HG02852 (cell line): ENCODE measurements around the gene FXYD5.
"Not testable (repeated sequence)": the region's sequence is repeated elsewhere in the genome, so short reads cannot be mapped to it uniquely, and the experiment has no call there.

ENCODE experiments used
- ATAC-seq: cut with Tn5 transposase; IDR thresholded peaks from one replicate; pipeline ENCODE4 v1.9.1; 2021; ENCODE audit warnings: mild to moderate bottlenecking, moderate library complexity; ENCODE audit not compliant: unreplicated experiment

The FXYD5 gene

DNA sequence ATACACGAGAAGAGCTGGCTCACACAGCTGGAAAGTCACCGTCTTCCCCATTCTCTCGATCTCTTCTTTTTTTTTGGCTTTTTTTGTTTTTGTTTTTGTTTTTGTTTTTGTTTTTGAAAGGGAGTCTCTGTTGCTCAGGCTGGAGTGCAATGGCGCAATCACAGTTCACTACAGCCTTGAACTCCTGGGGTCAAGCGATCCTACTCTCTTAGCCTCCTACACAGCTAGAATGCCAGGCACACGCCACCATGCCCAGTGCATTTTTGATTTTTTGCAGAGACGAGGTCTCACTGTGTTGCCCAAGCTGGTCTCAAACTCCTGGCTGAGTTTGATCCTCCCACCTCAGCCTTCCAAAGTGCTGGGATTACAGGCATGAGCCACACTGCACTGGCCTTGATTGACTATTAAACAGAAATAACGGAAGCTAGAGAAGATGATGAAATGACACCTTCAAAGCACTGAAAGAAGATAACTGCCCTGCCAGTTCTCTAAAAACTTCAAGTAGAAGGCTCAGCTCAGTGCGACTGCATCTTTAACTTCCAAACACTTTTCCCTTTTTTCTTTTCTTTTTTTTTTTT lies 34.9 kb upstream of the FXYD5 start:
- ATAC-seq: no peak

DNA sequence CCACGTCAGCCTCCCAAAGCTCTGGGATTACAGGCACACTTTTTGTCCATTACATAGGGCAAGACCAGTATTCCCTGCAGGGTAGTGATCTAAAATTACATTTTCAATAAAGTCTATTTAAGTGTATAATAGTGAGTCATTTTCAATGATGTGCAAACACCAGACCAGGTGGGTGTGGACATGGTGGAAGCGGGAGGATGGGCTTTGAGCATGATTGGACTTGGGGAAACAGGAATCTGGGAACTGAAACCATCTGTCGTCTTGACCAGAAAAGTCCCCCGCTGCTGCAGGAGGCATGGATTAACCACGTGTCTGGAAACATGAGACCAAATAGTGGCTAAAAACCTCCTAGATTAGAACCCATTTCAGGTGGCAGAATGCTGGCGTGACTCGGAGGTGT lies 34.0 kb upstream of the FXYD5 start:
- no peak for ATAC-seq

DNA sequence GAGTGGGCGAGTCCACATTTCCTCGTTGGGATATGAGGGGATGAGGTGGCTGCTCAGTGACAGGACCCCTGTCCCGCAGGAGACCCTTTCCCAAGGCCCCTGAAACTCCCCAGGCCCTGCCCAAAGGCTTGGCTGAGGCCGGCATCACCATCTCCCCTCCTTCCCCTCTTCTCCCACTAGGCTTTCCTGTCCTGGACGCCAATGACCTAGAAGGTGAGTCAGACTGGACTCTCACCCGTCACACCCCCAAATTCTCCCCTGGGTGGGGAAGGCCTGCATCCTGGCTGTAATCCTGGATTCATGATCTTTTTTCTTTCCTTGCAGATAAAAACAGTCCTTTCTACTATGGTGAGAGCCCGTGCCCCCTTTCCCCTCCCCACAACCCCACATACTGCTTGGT lies 33.6 kb upstream of the FXYD5 start:
- ATAC-seq: no peak

DNA sequence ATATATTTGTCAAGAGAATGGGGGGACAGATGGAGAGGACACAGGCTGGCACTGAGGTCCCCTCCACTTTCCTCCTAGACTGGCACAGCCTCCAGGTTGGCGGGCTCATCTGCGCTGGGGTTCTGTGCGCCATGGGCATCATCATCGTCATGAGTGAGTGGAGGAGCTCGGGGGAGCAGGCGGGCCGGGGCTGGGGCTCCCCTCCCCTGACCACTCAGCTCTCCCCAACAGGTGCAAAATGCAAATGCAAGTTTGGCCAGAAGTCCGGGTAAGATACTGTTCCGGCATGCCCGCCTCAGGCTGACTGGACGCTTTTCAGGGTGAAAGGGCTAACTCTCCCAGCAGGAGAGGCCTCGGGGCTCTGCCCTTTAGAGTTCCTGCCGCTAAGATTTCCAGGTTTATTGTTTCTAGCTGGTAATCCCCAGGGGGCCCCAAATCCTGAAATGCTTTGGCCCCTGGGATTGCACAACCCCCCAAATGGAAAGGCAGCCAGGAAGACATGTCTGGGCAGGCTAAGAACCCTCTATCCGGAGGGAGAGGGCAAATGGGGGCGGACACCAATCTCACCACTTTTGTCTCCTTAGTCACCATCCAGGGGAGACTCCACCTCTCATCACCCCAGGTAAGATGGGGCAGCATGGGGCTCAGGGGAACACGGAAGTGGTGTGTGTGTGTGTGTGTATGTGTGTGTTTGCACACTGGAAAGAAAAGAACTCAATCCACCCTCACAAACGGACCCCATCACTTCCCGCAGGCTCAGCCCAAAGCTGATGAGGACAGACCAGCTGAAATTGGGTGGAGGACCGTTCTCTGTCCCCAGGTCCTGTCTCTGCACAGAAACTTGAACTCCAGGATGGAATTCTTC lies 31.6 kb upstream of the FXYD5 start:
- ATAC-seq: no peak

DNA sequence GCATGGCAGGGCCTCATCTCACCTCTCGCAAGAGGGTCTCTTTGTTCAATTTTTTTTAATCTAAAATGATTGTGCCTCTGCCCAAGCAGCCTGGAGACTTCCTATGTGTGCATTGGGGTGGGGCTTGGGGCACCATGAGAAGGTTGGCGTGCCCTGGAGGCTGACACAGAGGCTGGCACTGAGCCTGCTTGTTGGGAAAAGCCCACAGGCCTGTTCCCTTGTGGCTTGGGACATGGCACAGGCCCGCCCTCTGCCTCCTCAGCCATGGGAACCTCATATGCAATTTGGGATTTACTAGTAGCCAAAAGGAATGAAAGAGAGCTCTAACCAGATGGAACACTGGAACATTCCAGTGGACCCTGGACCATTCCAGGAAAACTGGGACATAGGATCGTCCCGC lies 31.0 kb upstream of the FXYD5 start:
- no peak for ATAC-seq

DNA sequence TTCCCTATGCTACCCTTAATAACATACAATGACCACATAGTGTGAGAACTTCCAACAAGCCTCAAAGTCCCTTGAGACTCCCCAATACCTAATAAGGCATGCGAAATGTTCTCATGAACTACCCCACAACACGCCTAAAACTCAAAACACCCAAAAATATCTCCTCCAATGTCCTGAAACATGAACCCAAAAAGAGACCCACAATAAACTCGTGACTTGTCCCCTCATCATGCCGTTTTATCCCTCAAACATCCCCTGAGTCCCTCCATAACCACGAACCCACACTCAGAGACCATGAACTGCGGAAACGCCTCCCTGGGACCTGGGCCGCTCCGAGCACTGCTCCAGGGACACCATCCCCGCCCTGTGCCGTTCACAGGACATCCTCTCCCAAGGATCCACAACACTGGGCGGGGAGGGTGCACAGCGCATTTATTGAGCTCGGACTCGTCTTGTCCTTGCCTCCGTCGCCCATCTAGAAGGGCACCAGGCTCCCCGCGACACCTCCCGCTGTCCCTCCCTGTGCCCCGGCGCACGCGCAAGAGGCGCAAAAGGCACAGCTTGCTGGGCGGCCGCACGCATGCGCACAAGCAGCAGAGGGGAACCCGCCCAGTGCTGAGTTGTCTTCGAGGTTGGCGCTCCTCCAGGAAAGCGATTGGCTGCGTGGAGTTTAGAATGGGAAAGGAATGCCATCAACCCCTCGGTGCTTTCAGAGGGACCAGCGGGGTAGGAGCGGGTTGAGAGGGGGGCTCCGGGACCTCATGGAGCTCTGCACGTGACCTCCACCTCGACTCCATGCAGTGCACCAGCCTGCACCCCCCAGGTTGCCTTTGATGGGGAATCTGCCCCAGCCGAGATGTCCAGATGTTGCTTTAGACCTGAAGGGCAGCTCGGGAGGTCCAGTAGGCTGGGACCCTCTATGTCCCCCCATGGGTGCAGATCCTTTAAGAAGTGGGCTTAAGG lies 30.2 kb upstream of the FXYD5 start:
- no peak for ATAC-seq

DNA sequence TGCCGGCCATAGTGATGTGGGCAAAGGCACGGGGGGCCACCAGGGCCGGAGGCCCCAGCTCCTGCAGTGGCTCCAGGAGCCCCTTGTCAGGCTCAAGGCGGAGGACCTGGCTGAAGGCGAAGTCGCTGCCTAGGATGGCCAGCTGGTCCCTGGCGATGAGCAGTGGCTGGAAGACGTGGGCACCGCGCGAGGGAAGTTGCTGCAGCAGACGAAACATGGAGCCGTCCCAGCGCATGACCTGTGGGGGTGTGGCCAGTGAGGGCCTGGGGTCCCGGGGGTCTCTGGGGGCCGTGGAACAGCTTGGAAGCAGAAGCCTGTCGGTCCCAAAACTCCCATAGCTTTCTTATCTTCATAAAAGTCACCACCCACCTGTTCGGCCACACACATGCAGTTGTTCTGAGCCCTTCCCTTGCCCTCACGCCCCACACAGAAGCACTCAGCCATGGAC lies 29.2 kb upstream of the FXYD5 start:
- no peak for ATAC-seq

DNA sequence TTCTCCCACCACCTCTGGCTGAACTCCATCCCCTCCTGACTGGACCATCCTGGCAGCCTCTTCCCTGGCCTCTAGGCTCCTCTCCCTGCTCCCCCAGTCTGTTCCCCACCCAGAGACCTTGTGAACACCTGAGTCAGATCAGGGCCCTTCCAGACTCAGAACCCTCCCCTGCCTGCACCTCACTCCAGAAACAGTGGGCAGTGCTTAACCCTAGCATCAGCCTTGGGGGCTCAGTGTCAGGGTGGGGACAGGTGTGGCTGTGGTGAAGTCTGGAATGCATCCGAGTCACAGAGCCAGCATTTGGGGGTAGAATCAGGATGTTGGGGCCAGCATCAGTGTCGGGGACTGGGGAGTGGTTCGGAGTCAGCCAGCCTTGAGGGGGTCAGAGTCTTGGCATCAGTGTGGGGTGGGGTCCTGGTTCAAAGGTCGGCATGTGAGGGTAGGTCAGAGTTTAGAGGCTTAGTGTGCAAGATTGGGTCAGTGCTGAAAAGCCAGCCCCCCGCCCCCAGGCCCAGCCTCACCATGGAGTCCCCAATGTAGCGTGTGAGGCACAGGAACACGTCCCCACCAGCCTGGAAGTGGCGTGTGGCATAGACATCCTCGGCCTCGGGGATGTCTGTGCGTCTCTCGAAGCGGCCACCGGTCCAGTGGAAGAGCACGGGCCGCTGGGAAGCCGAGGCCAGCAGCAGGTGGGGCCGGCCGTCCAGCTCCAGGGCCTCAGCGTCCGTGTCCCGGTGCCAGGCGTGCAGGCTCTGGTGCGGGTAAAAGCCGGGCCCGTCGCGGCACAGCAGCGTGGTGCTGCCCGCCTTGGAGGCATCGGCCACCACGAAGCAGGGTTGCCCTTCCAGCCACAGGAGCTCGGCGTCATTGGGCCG lies 28.5 kb upstream of the FXYD5 start:
- no peak for ATAC-seq

DNA sequence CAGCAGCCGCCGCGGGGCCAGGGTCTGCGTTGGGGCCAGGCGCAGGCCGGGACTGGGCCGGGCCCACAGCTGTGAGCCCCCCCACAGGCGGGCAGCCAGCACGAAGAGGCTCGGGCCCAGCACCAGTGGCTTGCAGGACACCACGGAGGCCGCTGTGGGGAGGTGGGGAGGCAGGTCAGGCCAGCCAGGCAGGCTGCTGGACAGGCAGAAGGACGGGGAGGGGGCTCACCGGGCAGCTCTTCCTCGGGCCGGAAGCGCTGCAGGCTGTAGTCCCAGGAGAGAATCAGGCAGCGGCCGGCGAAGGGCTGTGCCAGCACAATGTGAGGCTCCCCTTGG lies 27.9 kb upstream of the FXYD5 start:
- no peak for ATAC-seq

DNA sequence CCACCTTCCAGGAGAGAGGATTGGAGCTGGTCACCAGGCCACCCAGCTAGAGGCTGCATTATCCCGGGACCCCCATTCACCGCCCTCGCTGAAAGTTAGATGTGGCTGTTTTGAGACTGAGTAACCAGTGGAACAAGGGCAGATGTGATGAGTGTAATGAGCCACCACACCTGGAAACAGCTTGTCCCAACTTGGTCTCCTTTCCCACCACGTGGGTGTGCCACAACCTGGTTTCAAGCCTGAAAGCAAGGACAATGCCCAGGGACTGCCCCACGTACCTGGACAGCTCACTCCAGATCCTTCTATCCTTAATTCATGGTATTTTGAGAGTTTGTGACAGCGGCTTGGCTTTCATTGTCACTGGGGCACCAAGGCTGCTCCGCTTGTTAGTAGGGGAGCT lies 26.7 kb upstream of the FXYD5 start:
- ATAC-seq: no peak

DNA sequence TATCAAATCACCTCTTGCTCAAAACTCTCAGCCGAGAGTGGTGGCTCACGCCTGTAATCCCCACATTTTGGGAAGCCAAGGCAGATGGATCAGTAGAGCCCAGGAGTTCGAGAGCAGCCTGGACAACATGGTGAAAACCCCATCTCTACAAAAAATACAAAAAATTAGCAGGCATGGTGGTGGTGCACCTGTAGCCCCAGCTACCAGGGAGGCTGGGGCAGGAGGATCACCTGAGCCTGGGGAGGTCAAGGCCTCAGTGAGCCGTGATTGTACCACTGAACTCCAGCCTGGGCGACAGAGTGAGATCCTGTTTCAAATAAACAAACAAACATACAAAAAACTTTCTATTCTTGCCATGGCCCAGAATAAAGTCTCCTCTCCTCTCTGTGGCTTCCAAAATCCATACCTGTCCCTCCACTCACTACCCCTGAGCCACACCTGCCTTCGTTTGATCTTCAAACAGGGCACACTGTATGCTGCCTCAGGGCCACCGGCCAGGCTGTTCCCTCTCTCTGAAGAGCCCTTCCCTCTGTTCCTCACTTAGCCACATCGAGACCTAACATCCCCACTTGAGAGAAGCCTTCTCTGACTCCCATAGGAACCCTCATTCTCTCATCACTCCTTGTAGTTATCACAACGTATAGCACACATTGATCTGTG lies 26.0 kb upstream of the FXYD5 start:
- no peak for ATAC-seq

DNA sequence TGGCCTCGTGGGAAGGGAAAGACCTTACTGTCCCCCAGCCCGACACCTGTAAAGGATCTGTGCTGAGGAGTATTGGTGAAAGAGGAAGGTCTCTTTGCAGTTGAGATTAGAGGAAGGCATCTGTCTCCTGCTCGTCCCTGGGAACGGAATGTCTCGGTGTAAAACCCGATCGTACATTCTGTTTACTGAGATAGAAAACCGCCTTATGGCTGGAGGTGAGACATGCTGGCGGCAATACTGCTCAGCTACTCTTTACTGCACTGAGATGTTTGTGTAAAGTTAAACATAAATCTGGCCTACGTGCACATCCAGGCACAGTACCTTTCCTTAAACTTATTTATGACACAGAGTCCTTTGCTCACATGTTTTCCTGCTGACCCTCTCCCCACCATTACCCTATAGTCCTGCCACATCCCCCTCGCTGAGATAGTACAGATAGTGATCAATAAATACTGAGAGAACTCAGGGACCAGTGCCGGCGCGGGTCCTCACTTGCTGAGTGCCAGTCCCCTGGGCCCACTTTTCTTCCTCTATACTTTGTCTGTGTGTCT lies 24.7 kb upstream of the FXYD5 start:
- not testable (repeated sequence) for ATAC-seq

DNA sequence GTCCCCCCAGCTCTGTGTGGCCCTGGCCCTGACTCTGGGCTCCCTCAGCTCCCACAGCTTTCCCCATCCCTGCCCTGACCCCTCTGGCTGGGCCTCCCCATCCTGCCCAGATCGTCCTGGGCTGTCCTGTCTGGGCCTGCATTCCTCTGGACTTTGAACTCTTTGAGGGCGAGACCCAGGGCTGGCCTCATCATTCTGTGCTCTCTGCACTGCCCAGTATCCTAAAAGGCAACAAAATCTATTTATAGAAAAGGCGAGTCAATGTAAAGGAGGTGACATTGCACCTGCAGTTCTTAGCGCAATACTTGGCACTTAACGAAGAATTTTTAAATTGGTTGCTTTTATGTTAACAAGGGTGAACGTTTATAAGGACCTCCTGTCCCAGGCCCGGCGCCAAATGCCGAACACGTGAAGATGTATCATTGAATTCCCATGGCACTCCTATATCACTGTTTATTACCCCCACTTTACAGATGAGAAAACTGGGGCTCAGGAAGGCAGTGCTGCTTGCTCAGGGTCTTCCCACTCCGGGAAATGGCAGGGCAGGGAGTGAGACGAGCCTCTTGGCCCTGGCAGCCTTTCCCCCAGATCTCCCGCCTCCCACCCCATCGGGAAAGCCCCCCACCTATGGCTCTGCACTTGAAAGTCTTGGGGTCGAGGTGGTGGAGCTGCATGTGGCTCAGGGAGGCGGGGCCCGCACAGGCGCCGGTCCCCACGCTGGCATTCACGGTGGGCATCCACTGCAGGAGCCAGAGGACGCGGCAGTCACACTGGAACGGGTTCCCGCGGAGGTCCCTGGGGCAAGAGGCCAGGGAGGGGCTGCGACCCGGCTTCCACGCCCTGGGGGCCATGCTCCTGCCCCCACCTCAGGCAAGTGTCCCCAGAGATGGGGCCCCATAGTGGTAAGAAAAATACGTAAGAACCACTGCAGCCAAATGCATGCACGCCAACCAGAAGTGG lies 23.5 kb upstream of the FXYD5 start:
- no peak for ATAC-seq

DNA sequence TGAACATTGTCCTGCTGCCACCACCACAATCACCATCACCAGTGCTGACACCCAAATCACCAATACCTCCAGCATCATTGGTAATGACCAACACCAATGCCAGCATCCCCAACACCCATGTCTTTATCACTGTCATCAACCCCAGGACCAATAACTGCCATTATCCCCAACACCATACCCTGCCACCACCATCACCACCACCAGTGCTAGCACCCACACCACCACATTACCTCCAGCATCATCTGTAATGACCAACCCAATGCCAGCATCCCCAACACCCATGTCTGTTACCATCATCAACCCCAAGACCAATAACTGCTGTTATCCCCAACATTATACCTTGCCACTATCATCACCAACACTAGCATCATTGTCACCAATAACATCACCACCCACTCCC lies 22.3 kb upstream of the FXYD5 start:
- ATAC-seq: no peak

DNA sequence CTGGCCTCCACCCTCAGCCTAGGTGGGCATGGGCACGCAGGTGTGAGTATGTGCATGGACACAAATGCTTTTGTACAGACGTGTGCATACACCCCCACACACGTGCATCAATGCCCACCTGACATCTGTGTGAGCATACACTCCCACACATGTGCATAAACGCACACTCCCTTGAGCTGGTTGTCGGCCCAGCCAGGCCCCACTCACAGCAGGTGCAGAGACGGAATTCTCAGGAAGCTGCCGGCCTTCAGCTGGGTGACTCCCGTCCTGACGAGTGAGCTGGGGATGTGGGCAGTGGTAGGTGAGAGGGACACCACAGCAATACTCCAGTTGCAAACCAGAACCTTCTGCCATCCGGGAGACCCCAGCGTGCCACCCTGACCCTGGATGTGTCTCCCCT lies 20.7 kb upstream of the FXYD5 start:
- no peak for ATAC-seq

DNA sequence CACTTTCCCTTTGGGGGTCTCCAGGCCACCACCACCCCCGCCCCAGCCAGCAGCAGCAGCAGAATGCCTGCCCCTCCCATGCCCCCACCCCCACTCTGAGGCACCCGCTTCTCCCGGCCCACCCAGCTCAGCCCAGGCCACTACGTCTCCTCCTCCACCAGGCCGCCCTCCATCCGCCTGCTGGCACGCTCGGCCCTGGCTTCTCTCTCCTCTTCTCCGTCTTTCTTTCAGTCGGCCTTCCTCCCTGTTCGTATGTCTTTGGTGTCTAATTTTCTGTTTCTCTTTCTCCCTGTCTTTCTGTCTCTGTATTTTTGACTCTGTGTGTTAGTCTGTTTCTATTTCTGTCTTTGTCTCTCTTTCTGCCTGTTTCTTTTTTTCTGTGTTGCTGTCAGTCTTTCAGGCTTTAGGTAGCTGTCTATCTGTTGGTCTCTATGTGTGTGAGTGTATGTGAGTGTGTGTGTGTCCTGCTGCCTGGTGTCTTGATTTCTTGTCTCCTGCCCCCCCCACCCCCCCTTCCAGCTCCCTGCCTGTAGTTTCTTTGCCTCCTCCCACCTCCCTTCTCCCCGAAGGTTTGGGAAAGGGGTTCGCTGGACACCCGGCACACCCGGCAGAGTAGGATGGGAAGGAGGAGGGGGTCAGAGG lies 19.8 kb upstream of the FXYD5 start, which contains the start of gene LGI4:
TSS of gene LGI4 (minus strand) at position 459 of the 642 bp plus-strand sequence. CDS start at position 80, 379 bp downstream.
- no peak for ATAC-seq

DNA sequence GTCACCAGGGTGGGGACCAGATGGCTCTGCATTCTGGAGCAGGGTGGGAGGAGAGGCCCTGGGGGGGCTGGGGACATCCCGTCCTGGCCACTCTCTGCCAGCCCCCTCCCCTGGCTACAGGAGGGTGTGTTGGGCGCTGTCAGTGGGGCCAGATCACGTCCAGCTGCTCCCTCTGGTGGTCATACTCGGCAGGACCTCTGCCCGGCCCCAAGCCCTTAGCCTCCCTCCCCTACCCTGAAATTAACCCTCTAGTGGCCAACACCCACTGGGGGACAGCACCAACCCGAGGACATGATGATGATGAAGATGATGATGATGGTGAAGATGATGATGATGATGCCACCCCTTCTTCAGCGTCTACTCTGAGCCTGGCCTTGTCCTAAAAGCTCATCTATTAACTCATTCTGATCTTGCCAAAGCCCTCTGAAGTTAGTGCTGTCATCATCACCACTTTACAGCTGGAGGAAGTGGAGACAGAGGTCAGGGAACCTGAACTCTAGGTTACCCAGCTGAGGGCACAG lies 19.1 kb upstream of the FXYD5 start:
- no peak for ATAC-seq

DNA sequence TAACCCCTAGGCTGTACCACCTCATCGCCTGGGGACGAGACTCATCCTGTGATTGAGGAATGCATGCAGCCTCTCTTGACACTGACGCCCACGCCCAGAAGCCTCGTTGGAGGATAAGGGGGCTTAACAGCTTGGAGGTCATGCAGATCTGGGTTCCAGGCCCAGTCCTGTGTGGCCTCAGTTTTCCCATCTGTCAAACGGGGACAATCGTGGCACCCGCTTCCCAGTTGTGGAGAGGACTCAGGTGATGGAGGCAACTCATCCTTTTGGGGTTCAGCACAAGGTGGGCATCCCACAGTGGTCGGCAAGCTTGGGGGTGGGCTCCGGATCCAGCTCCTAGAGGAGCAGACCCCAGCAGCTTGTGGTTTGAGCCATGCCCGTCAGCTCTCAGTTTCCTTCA lies 18.3 kb upstream of the FXYD5 start:
- ATAC-seq: no peak
